Activated T-cell treated with anti-CD3 and anti-CD28 coated beads, Interleukin-2, amount 50 U/mL, for 48 hours (primary cell): Measurements from ENCODE around the gene EFEMP1.

Experiments used
- DNase-seq, 2 experiments: peaks; one replicate each; pipeline ENCODE4 v3.0.0-alpha.2; 2020

The EFEMP1 gene, protein sequence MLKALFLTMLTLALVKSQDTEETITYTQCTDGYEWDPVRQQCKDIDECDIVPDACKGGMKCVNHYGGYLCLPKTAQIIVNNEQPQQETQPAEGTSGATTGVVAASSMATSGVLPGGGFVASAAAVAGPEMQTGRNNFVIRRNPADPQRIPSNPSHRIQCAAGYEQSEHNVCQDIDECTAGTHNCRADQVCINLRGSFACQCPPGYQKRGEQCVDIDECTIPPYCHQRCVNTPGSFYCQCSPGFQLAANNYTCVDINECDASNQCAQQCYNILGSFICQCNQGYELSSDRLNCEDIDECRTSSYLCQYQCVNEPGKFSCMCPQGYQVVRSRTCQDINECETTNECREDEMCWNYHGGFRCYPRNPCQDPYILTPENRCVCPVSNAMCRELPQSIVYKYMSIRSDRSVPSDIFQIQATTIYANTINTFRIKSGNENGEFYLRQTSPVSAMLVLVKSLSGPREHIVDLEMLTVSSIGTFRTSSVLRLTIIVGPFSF

DNA sequence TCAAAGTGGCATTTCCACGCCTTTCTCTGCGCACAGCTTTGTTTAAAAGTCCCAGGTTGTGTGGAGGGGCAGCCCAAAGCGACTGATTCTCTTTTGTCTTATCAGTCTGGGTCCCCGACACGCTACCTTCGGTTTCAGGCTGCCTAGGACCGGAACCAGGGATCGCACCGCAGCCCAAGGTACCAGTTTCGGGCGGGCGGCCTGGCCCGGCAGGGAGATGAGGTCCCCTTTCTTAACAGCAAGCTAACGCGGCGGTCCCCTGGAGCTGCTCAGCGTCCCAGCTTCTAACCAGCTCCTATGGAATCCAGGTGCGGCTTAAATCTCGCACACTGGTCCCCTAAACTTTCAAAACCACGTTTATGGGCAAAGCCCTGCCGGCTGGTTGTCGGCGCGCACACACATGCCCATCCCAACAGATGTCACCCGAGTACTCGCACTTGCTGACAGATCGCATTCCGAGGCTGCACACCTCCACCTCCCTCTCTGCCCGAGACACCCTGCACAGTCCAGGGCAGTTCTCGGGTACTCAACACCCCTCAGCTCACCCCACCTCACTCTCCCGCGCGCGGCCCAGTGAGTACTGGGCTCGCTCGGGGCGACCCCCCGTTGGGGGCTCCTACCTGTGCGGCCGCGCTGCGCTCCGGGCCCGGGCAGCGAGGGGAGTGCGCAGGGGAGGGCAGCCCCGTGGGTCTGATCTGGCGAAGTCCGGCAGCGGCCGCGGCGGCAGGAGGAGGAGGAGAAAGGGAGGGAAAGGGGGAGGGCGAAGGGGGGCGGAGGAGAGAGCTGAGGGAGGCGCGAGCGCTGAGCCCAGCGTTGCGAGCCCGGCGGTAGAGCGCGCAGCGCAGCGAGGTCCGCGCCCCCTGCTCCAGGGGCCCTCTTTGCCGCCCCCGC, at the start of gene EFEMP1:
Gene EFEMP1, minus strand, starts transcription at position 692 of the 891 bp plus-strand sequence. CDS start 1,342 bp downstream, outside the sequence.
- DNase-seq: peak in 1 of 2 experiments; percentile 18

DNA sequence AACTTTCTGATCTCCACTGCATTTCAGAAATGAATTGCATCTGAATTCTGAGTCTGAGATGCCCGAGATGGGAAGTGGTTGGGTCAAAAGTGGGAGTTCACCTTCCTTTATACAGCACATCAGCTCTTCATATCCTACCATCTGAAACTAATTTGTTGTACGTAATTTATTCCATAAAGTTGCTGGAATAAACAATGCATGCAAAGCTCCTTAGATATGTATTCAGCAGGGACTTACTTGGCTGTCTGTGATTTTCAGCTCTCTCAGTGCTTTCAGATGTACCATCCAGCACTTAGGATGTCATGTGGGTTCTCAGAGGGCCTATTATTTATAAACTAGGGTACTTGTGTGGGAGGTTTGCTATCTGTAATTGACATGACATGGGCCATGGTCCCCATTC, 46.9 kb upstream of the EFEMP1 start:
- no peak for DNase-seq

DNA sequence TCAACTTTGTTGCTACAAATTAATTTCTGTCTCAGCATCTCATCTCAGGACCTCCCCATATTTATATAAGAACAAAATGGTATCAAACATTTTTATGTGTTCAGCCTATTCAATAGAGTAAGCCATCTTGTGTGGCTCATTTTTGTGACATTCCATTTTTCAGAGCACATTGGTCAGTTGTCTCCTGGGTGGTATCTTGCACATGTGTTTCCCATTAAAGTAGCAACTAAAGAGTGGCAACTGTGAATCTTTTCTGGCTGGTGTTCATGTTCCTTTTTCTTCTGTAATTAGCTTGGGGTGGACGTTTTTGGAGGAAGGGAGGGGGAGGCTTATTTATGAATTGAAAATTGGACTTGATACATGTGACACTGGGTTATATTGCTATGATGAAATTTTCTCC, 45.4 kb upstream of the EFEMP1 start:
- DNase-seq: no peak

DNA sequence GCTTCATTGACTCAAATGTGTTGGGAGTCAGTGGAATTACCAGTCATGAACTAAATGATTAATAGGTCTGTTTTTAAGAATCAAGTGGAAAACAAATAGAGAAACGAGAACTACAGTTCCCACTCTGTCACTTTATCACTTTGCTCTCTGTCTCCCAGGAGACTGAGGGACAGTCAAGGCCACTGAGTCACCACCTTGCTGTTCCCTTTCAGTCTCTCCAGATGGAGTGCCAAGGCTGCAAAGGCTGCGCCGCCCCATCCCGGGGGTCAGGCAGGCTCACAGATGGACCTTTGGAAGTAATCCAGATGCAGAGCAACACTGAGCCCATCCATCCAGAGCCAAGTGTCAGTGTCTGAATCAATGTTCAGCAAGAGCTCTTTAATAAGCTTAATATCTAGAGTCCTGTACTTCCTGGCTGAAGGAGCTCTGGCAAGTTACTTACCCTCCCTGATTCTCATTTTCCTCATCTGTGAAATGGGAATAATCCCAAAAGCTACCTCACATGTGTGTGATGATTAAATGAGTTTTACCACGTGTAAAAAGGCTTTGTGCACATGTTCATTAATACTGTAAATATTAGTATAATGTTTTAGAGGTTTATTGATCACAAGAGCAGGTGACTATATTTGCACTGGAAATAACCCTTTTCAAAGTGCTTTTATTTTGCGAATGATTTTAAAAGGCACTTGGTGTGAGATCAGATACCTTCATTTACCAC, 43.0 kb upstream of the EFEMP1 start:
- no peak for DNase-seq

DNA sequence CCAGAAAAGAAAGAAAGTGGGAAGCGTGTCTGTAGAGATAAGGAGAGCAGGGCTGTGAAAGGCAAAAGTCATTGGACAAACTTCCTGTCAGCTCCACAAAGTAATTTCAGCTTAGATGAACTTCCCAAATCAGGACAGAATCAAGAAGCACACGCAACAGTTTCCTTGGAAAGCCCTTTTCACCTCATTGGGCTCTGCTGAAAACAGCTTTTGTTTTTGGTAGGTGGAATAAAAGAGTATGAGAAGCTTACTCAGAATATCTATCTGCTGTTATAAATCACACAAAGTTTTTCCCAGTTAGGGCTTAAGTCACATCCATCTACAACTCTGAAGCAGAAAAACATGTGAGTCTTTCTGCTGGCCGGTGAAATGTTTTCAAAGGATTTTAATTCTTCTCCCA, 42.4 kb upstream of the EFEMP1 start:
- DNase-seq: no peak

DNA sequence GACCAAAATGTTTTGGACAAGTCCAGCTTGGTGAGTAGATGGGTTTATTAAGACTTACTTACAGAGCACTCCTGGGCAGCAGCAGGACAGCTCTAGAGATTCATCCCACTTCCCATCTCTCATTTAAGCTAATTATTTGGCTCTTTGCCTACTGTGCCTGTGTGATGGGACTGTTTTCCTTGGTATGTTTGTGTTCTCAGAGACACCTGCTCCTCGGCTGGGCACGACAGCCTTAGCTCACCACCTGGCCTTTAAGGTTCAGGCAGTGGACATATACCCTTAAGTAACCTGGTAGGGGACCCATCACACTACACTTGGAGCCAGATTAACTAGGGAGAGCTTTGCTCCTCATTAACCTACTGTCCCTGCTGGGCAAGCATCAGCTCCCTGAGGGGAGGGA, 41.7 kb upstream of the EFEMP1 start:
- no peak for DNase-seq

DNA sequence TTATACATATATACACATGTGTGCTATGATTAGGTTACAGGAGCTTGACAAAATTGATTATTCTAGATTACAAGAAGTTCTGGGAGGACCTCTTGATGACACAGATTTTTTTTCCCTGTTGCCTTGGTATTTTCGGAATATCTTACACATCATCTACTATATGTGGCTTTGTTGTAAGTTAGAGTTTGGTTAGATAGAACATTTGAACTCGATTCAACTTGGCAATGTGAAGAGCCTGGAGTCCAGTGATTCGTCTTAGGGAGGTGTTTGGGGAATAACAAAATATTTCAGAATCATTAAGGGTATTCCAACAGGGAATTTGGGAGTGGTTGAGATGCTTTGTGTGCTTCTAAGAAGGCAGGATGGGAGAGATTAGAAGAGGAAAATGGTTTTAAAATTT, 39.3 kb upstream of the EFEMP1 start:
- DNase-seq: no peak

DNA sequence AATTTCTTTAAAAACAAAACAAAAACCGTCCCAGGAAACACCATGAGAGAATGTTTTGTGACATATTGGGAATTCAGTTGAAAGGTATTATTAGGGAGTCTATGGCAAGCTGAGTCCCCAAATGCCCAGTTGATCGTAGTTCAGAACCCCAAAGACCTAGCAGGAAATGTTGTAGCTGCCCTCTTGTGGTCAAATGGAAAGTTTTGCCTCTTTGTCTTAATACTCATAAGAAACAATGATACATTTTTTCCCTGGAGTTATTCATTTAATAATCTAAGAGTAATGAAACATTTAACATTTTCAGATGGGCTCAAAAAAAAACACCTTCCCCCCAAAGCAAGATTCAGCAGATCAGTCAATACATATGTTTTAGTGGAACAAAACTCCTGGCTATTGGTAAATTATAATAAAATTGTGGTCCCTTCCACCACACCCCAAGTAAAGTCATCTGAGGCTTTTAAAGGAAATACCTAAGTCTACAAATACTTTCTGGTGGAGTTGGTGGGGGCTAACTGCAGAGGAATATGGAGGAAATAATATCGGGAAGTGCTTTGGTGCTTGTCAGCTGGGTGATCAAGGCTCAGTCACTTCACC, 37.8 kb upstream of the EFEMP1 start:
- DNase-seq: no peak

DNA sequence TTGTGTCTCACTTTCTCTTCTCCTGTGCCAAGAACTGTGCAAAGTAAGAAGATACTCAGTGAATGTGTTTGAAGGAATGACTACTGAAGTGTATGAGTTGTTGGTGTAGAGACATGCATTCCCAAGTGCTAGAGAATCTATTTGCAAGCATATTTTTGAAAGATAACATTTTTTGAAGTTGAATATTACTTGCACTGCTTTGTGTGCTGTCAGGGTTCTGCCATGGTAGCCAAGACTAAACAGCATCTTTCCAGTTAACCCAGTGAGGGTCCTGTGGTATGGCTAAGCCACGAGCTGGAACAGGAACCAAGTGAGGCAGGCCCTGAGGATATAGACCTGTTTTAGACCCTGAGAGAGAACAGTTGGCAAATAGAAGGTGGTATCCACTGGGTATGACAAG, 35.2 kb upstream of the EFEMP1 start:
- DNase-seq: no peak

DNA sequence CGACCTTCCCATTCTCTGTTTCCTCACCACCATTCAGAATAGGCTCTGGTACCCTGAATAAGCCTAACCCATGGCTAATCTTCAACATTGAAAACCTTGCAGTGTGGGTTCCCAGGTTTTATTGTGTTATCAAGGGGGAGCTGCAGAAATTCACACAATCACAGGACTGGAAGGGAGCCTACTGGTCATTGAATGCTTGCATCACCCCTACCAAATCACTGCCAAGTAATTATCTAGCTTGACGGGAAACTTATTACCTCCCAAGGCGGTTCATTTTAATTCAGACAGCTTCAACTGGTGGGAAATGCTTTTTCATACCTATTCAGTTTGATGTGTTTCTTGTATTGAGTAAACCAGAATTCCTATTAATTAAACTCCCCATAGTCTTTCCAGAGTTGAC, 33.6 kb upstream of the EFEMP1 start:
- no peak for DNase-seq

DNA sequence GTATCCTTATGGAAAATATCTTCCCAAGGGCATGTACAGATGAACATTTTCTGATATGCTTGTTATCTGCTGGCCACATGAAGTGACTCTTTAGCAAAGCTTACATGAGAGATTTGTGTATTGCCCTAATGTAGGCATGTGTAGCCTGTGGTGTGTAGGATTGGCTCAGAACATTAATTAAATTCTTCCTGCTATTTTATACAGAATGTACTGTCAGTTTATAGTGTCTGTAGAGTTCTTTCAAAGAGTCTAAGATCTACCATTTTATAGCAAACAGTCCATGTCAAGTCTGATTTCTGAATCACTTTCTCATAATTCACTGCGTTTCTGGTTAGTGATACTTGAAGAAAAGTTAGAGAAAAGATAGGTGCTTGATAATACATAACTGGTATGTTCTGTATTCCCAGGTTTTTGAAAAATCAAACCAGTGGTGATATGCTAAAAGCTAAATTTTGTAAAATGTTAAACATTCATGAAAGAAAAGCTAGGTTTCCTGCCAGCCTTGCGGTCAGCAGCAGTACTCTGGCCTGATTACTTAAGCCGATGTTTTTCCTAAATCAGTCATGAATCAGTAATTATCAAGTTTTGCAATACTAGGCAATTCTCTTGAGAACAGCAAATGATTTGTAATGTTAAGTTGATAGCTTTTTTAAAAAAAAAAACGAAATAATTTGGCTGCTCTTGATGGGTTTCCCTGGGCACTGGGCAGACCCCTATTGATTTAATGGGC, 30.9 kb upstream of the EFEMP1 start:
- no peak for DNase-seq

DNA sequence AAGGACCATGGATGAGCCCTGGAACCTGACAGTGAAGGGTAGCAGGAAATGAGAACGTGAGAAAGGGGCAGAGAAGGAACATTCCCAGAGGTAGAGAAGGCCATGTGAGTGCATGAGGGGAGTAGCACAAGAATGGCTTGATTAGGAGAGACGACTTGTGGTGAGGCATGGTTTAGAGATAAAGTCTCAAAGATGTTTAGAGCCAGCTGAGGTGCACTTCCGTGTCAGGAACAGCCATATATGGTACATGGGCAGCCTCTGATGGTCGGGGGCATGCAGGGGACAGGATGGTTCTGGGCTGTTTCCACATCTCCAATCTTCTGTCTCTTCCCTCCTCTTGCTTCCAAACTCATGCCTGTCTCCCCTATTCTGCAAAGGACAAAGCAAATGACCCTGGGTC, 28.8 kb upstream of the EFEMP1 start:
- no peak for DNase-seq

DNA sequence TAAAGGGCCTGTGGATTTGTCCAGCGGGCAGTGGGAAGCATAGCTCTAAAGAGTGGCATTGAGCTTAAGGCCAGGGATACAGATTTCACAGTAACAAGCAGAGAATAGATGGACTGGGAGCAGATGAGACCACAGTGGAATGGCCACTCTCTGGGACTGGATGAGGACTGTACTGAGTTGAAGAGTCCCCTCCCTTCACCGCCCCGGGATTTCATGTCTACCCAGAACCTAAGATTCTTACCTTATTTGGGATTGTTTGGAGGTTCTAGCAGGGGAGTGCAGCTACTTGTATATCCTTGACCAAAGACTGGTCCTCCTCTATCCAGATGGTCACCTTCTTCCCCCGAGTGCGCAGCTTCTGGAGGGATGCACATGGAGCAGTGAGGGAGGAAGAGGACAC, 28.0 kb upstream of the EFEMP1 start:
- no peak for DNase-seq

DNA sequence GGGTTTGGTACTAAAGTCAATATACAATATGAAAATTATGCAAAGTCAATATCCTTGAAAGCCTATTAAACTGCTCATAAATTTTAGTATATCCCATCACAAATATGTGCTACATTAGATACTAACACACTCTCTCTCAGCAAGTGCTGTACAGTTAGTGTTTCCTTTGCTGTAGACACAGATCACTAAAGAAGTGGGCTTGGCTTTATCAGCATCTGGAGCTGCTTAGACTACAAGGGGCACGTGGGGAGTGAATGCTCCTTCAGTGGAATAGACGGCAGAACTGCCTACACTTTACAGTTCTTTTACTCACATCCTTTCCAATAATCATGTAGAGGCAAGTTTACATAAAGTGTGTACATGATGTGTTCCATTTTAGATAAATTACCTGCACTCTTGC, 26.0 kb upstream of the EFEMP1 start:
- no peak for DNase-seq

DNA sequence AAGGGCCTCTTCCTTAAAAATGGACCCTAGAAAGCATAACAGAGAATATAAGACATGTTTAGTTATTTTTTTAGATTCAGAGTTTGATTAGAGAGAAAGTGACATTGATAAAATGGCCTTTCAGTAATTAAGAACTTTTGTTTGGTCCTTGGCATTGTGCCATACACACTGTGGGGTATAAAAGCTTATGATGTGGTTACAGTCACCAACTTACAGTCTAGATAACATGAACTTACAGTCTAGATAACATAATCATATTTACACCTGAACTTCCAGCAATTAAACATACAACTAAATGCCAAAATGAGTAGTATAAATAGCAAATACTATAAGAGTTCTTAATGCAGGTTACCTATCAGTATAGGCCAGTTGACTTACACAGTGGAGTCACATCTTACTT, 25.6 kb upstream of the EFEMP1 start:
- DNase-seq: no peak

DNA sequence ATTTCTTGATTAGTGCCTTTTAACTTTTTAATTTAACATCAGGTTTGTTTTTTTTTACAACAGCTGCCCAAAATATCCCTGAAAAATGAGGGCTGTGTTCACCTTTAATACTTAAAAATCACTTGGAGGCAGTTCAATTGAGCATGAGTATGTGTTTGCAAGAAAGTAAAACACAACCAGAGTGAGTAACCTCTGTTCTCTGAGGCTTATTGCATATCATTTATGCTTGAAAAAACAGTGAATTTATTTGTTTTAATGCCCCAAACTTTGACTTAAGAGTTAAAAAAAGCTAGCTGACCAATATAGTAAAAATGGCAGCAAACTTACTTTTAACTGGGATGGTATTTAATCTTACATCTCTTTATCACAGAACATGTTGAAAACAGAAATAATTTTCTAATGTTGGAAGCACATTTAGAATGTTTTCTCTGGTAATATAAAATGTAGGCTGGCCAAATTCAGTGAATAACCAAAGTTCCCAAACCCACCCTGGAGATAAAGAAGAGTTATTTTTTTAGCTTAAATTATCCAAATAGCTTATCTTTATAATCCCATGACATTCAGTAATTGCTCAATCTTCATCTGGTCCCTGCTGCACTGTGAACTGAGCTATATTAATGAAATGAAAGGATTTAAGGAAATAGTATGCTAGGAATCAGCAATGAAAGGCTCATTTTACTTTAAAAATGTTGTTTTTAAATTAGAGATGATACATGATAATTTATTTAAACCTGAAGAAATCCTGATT, 24.8 kb upstream of the EFEMP1 start:
- no peak for DNase-seq

DNA sequence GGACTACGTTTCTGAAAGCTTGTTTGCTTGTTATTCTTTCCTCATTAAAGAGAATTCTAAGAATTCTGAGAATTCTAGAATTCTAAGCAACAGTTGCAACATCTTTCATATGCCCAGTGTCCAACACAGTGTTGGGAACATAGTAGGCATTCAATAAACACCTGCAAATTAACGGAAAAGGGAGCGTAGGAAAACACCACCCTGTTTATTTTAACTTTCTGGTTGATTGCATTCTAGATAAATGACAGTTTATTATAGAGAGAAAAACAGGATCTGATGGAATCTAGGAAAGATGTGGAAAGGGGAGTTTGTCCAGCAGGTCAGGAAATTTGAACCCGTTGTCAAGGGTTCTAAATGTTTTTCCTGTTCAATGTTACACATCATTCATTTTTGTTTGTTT, 24.2 kb upstream of the EFEMP1 start:
- DNase-seq: no peak

DNA sequence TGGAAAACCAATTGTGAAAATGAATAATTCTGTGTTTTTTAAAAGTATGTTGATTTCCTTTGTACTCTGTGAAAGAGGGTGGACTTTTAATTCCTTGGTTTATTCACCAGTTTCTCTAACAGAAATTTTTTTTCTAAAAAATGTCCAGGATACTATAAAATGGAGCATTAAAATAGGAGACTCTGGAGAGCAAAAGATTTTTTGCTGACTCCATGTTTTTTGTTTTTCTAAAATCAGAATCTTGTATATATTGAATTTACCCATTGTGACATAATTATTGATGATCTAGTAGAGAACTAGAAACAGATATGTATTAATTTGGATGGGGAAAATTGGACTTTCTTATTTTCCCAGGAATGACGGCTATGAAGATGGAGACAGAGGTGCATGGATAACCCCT, 23.2 kb upstream of the EFEMP1 start:
- DNase-seq: no peak

DNA sequence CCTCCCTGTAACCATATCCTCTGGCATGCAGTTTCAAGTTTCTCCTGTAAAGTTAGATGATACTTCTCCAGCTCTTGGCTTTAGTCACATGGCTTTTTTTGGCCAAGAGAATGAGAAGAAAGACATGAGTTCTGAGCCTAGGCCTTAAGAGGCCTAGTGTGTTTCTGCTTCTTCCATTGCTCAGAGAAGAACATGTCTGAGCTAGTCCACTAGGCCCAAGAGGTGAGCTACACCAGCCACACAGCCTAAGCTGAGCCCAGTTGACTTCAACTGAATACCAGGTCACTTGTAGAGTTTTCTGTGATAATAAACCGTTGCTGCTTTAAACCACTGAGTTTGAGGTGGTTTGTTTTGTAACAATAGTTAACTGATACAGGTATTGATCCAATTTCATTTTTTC, 19.9 kb upstream of the EFEMP1 start:
- DNase-seq: no peak

DNA sequence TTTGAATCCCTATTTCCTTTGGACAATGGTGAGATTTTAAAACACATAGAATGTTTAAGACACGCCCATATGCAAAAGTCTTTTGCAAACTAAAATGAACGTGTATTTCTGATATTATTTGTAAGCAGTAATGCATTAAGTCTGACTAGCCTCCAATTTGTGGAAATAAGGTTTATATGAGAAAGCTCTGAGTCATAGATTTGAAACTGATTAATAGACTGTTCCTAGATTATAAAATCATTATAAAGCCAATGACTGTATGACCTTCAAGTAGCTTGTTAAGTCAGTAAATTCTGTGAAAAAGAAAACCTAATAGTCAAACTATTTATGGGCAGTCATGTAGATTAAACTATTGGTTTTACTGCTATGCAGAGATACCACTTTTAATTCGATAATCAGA, 12.8 kb upstream of the EFEMP1 start:
- no peak for DNase-seq

DNA sequence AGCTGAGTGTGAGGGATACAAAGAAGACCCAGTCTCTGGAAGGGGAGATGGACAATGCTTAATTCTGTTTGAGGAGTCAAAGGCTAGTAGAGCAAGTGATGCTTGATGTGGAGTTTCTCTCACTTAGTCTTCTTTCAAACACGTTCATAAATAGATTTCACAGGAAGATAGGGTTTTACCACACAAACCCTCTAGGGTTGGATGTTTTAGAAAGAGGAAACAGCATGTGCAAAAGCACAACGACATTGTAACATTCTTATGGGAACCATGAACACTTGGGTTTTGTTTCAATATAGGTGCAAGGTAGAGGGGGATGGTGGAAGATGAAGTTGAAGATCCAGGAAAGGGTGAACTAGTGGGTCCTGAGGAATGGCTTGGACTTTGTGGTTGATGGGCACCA, 10.8 kb upstream of the EFEMP1 start:
- no peak for DNase-seq
